Measurements from ENCODE around the gene DNAJC5.
"Not testable (repeated sequence)": the region's sequence is repeated elsewhere in the genome, so short reads cannot be mapped to it uniquely, and the experiment has no call there.

The DNAJC5 gene

DNA sequence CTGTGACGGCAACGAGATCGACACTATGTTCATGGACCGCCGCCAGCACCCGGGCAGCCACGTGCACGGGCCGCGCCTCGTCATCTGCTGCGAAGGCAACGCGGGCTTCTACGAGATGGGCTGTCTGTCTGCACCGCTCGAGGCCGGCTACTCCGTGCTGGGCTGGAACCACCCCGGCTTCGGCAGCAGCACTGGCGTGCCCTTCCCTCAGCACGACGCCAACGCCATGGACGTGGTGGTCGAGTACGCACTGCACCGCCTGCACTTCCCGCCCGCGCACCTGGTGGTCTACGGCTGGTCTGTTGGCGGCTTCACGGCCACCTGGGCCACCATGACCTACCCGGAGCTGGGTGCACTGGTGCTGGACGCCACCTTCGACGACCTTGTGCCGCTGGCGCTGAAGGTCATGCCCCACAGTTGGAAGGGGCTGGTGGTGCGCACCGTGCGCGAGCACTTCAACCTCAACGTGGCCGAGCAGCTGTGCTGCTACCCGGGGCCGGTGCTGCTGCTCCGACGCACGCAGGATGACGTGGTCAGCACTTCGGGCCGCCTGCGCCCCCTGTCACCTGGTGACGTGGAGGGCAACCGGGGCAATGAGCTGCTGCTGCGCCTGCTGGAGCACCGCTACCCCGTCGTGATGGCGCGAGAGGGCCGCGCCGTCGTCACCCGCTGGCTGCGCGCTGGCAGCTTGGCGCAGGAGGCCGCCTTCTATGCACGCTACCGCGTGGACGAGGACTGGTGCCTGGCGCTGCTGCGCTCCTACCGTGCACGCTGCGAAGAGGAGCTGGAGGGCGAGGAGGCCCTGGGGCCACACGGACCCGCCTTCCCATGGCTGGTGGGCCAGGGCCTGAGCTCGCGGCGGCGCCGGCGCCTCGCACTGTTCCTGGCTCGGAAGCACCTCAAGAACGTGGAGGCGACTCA is 32.7 kb upstream of the DNAJC5 start:
- no peak for DNase-seq

DNA sequence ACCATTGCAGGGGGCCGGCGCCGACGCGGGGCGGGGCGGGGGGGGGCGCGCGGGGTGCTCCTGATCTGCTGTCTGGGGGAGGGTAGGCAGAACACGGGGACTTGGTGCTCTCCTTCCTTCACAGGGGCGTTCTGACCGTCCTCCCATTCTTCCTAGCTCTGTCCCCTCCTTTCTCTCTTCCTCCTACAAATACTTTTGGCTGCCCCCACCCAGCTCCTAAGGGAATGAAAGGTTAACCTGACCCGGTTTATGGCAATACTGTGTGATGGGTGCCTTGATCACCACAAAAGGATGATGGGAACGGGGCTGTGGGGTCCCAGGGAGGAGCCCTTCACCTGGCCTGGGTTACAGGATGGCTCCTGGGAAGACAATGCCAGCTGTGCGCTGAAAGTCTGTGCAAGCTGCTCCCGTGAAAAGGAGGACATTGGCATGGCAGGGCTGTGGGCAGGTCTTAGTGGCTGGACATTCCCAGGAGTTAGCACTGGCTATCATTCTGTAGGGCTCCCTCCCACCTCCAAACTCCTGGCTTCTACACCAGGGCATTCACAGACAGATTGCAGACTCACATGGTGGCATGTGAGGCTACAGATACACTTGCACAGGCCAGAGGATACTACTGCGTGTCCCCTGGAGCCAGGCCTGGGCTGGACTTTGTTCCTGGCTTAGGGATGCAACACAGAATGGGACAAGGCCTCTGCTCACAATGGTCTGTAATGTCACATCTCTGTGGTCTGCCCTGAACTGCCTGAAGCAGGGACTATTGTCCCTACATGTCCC is 31.7 kb upstream of the DNAJC5 start:
- no peak for DNase-seq

DNA sequence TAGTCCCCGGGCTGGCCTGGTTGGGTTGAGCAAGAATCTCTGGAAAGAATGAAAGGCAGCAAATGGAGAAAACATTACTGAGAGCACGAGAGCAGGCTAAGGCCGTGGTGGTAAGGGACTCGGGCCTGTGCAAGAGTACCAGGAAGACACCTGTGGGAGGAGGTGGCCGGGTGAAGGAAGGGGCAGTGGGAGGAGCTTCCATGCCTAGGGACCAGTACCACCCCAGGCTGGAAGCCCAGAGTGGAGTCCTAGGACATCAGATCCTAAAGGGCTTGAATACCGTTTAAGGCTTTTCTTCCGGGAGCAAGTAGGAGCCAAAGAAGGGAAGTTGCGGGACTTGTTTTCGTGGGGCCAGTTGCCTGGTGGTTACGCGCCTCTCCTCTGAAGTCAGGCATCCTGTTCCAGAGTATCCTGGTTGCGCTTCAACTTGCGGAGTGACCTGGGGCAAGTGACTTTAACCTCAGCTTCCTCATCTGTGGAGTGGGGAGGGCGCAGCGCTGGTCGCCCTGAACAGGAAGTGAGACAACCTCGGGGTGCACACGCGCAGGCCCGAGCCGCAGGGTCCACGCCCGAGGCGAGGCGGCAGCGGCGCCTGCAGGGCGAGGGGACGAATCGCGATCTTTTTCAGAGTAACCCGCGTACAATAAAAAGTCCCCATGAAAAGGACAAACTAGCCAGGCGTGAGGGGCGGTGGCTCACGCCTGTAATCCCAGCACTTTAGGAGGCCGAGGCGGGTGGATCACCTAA is 31.0 kb upstream of the DNAJC5 start:
- DNase-seq, result peak; percentile 57

DNA sequence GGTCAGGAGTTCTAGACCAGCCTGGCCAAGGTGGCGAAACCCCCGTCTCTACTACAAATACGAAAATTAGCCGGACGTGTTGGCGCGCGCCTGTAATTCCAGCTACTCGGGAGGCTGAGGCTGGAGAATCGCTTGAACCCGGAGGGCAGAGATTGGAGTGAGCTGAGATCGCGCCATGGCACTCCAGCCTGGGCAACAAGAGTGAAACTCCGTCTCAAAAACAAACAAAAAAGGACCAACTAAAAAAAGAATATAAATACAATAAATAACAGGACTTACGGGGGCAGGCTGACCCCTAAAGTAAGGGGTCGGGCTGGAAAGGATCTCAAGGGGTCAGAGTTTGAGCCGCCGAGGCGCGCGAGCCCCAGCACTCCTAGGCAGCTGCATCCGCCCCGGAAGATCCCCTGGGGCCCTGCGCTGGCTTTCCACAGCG is 30.4 kb upstream of the DNAJC5 start:
- DNase-seq, result no peak

DNA sequence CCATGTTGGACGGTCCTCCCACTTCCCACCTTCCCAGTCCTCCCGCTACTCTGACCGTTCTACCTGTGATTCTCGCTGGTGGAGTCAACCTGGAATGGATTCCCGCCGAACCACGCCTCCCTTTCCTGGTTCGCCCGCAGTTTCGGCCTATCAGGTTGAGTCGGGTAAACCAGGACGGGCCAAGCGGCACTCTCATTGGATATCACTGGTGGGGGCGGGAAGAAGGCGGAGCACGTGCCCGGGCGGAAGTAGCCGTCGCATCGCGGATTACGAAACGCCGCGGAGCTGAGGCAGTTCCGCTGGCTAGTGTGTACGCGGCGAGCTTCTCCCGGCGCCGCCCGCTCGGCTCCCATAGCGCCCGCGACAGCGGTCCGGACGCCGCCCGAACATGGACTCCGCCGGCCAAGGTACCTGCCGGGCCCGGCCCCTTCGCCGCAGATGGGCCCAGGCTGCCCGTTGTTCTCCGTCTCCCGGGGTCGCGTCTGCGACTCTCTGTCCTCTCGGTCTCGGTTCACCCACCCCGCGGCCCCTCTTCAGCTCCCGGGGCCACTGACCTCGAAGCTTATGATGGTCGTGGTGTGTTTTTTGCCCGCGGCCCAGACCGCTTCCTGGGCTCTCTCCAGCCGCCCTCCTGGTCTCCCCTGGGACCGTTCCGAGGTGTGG is 29.8 kb upstream of the DNAJC5 start, which contains the start of gene TPD52L2:
TPD52L2 (plus strand) TSS at position 293 of the 663 bp plus-strand sequence; CDS start at position 389, 96 bp downstream.
- DNase-seq, result peak; percentile 99

DNA sequence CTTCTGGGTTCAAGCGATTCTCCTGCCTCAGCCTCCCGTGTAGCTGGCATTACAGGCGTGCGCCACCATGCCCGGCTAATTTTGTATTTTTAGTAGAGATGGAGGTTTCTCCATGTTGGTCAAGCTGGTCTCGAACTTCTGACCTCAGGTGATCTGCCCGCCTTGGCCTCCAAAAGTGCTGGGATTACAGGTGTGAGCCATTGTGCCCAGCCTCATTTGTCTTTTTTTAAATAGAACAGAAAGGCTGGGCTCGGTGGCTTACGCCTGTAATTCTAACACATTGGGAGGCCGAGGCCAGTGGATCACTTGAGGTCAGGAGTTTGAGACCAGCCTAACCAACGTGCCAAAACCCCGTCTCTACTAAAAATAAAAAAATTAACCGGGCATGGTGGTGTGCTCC is 27.9 kb upstream of the DNAJC5 start:
- DNase-seq, result not testable (repeated sequence)

DNA sequence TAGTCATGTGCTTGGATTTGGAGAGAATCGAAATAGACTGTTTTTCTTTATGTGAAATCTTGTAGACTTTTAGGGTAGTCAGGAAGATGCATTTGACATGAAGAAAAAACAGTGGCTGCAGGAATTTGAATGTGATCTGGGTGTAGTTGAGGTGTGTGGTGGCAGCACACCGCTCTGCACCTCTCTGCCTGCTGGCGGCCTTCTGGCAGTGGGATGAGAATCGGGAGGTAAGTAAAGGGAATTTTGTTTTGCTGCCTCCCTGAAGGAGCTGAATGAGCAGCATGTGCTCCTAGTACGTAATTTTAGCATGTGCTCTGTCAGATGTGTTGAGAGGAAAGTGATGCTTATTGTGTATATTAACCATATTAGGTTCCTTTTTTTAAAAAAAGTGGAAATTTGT is 26.7 kb upstream of the DNAJC5 start:
- DNase-seq, result no peak

DNA sequence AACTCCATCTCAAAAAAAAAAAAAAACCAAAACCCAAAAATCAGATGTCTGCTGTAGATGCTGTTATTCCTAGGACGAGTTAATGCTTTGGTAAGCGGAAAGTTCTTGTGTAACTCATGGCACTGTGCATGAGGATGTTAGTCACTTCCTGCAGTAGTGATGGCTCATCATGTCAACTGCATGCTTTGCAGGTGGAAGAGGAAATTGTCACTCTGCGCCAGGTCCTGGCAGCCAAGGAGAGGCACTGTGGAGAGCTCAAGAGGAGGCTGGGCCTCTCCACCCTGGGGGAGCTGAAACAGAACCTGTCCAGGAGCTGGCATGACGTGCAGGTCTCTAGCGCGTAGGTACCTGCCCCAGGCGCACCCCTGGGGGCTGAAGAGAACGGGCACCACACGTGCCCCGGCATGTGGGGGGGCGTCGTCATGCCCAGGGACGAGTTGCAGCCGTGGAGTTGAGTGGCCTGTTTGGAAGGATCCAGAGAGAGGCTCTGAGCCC is 21.4 kb upstream of the DNAJC5 start:
- no peak for DNase-seq

DNA sequence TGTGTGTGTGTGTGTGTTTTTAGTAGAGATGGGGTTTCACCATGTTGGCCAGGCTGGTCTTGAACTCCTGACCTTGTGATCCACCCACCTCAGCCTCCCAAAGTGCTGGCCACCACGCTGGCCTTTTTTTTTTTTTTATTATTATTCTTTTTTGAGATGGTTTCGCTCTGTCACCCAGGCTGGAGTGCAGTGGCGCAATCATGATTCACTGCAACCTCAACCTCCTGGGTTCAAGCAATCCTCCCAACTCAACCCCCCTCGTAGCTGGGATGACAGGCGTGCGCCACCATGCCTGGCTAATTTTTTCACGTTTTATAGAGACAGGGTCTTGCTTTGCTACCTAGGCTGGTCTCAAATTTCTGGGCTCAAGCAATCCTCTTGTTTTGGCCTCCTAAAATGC is 20.7 kb upstream of the DNAJC5 start:
- not testable (repeated sequence) for DNase-seq

DNA sequence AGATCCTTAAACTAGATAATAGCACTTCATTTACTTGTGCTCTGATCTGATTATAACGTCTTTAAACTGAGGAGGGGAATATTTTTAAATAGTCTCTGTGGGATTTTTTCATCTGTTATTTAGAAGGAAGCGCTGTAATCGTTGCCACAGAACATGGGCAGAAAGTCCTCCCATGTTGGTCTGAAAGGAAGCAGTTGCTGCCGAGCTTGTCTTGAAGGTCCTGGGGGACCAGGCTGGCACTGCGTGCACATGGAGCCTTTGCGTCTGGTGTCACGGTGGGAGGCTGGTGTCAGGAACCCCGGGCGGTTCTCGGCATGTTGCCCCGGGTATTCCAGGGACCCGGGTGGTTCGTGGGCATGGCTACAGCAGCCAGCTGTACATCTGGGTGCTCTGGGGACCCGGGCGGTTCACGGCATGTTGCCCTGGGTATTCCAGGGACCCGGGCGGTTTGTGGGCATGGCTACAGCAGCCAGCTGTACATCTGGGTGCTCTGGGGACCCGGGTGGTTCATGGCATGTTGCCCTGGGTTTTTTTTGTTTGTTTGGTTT is 18.4 kb upstream of the DNAJC5 start:
- no peak for DNase-seq

- DNase-seq, result no peak
These were observed 17.0 kb upstream of the DNAJC5 start for GRCh38 chr20:63877755-63878470.

- DNase-seq, result no peak
These were observed 15.8 kb upstream of the DNAJC5 start for GRCh38 chr20:63878899-63879663.

- not testable (repeated sequence) for DNase-seq
These were observed 14.0 kb upstream of the DNAJC5 start for GRCh38 chr20:63880901-63881300.

GRCh38 chr20:63881451-63882226 is 13.3 kb upstream of the DNAJC5 start:
- no peak for DNase-seq

DNA sequence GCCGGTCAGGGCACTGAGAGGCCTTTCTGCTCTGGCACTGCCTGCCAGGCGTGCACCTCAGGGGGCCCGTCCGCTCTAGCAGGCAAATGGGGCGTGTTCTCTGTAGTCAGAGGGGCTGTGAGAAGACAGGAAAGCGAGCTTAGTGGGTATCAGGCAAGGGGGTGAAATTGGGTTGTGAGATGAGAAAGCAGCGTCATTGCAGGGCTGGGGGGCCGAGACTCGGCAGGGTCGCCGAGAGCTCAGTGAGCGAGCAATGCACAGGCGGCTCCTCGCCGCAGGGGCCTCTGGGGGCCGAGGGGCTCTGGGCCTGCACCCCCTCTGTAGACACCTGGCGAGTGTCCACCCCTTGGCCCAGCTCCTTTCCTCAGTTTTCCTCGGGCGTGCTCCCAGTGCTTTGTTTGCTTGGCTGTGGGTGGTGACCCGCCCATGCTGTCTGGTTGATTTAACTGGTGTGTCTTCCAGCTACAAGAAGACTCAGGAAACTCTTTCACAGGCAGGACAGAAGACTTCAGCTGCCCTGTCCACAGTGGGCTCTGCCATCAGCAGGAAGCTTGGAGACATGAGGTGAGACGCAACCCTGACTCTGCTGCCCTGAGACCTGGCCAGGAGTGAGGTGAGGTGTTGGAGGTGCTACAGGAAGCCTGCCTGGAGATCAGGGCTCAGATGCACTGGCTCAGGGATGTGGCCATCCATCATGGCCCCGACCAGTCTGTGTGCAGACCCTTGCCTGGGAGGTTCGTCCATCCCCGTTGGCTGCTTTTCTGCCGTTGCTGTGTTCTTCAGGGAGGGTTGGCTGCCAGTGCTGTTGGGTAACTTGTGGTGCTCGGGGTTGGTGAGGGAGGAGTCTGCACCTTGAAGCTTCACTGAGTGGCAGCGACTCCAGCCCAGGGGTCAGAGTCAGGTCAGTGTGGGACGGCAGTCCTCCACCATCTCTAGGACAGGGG is 12.4 kb upstream of the DNAJC5 start:
- DNase-seq, result no peak

DNA sequence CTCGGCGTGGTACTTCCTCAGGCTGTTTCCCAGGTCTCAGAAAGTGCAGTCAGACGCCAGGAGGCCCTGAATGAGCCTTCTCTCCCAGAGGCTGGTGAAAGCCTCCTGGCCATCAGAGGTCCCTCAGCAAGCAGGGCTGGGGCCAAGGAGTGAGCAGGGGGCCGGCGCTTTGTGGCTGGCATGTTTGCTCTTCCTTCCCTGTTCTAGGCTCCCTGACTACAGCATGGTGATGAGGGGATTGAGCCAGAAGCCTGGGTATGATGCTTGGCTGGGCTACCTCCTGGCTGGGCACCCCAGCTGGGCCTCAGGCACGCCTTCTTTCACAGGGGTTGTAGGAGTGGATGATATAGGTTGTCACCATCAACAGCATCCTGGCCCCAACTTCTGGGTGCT is 11.7 kb upstream of the DNAJC5 start:
- DNase-seq, result no peak

GRCh38 chr20:63884506-63885263 is 10.2 kb upstream of the DNAJC5 start:
- no peak for DNase-seq

Measured in NCI-H526 treated with DMSO at 0.1 percent for 48 hours (cell line).